ENCODE measurements around the gene APOA1. TPM values are rescaled to one million over a fixed set of nuclear protein-coding genes. Genes with fewer than 3 reads are reported as not detected.

The APOA1 gene
- total RNA-seq, 1 donor from 2014 or later, result 189 TPM

- TF ChIP-seq CTCF (IDR thresholded peaks at IDR 0.05; ENCODE audit: unreplicated experiment), result no peak
- Mint-ChIP-seq H3K27ac (no peak overlapping the region), H3K27me3 (peaks cover 4% of the 10 kb centered on the region), H3K36me3 (ENCODE audit: insufficient read depth) (no peaks in the 10 kb centered on the region), H3K4me3 (ENCODE audit: low read depth) (no peak overlapping the region), H3K9me3 (ENCODE audit: low read depth) (no peaks in the 10 kb centered on the region), H3K4me1 (ENCODE audit: low read depth) (peaks cover 8% of the 10 kb centered on the region)
- no peak for DNase-seq (ENCODE audit: low spot score, unreplicated experiment)
These were observed 40.9 kb downstream of the APOA1 start for GRCh38 chr11:116796548-116796947.

DNA sequence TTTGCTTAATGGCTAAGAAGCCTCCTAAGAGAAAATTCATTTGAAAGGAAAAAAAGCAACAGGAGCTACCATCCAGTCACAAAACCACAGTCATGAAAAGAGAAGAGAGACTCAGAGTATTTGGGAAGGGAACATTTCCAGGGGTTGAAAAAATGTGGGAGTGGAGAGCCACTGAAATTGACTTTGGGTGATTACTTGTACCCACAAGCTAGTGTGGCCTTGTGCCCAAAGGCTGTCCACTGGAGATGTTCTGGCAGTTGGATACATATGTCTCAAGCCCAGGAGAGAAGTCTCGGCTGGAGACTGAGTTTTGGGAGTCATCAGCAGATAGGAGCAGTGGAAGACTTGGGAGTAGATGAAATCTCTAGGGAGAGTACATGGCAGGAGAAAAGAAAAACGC, 42.6 kb downstream of the APOA1 start:
- H3K4me3 Mint-ChIP-seq (ENCODE audit: low read depth), result no peak overlapping the region
- H3K27ac Mint-ChIP-seq, result no peak overlapping the region
- peaks cover 10% of the 10 kb centered on the region for H3K27me3 Mint-ChIP-seq
- DNase-seq (ENCODE audit: low spot score, unreplicated experiment), result no peak
- no peaks in the 10 kb centered on the region for H3K36me3 Mint-ChIP-seq (ENCODE audit: insufficient read depth)
- H3K4me1 Mint-ChIP-seq (ENCODE audit: low read depth), result peaks cover 8% of the 10 kb centered on the region
- no peak for TF ChIP-seq CTCF (IDR thresholded peaks at IDR 0.05; ENCODE audit: unreplicated experiment)
- no peaks in the 10 kb centered on the region for H3K9me3 Mint-ChIP-seq (ENCODE audit: low read depth)

DNA sequence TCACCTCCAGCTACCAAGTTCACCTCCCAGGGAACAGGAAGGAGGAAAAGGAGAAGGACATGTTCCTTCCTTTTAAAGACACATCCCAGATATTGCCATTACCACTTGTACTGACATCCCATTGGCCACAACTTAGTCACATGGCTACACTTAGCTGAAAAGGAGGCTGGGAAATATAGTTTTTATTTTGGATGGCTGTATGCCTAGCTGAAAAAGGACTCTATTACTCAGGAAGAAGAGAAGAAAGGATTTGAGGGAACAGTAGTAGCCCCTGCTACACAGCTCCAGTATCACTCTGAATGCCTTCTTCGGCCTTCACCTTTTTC, 43.7 kb downstream of the APOA1 start:
- no peak overlapping the region for H3K4me3 Mint-ChIP-seq (ENCODE audit: low read depth)
- DNase-seq (ENCODE audit: low spot score, unreplicated experiment), result no peak
- peaks cover 13% of the 10 kb centered on the region for H3K27me3 Mint-ChIP-seq
- H3K9me3 Mint-ChIP-seq (ENCODE audit: low read depth), result no peaks in the 10 kb centered on the region
- H3K27ac Mint-ChIP-seq, result no peak overlapping the region
- no peaks in the 10 kb centered on the region for H3K36me3 Mint-ChIP-seq (ENCODE audit: insufficient read depth)
- TF ChIP-seq CTCF (IDR thresholded peaks at IDR 0.05; ENCODE audit: unreplicated experiment), result no peak
- peaks cover 8% of the 10 kb centered on the region for H3K4me1 Mint-ChIP-seq (ENCODE audit: low read depth)

GRCh38 chr11:116792869-116793771, 44.3 kb downstream of the APOA1 start:
- Mint-ChIP-seq H3K4me3 (ENCODE audit: low read depth) (no peak overlapping the region), H3K27ac (no peak overlapping the region), H3K4me1 (ENCODE audit: low read depth) (peaks cover 14% of the 10 kb centered on the region), H3K36me3 (ENCODE audit: insufficient read depth) (no peaks in the 10 kb centered on the region), H3K27me3 (peaks cover 13% of the 10 kb centered on the region), H3K9me3 (ENCODE audit: low read depth) (no peaks in the 10 kb centered on the region)
- TF ChIP-seq CTCF (IDR thresholded peaks at IDR 0.05; ENCODE audit: unreplicated experiment), result no peak
- no peak for DNase-seq (ENCODE audit: low spot score, unreplicated experiment)

- no peak overlapping the region for H3K4me3 Mint-ChIP-seq (ENCODE audit: low read depth)
- DNase-seq (ENCODE audit: low spot score, unreplicated experiment), result no peak
- no peak overlapping the region for H3K27ac Mint-ChIP-seq
- peaks cover 13% of the 10 kb centered on the region for H3K27me3 Mint-ChIP-seq
- peaks cover 15% of the 10 kb centered on the region for H3K4me1 Mint-ChIP-seq (ENCODE audit: low read depth)
- no peaks in the 10 kb centered on the region for H3K9me3 Mint-ChIP-seq (ENCODE audit: low read depth)
- no peaks in the 10 kb centered on the region for H3K36me3 Mint-ChIP-seq (ENCODE audit: insufficient read depth)
- TF ChIP-seq CTCF (IDR thresholded peaks at IDR 0.05; ENCODE audit: unreplicated experiment), result no peak
These were observed 45.1 kb downstream of the APOA1 start for GRCh38 chr11:116792144-116792868.

All from progenitor cell of endocrine pancreas (in vitro differentiated cells).